PC-9 (cell line): ENCODE results near the gene TPI1. TPM values are rescaled to one million over a fixed set of nuclear protein-coding genes. Genes with fewer than 3 reads are reported as not detected.

ENCODE experiments used
- BruUV-seq: library from RNA; stranded (reverse); fragments of 400-500 nt; replicated peaks from 2 replicates; lab custom pipeline; 2021; lab: Mats Ljungman, UMichigan
- CTCF ChIA-PET: fragments of 300-600 bp; sonication (Branson Sonifier 250); formaldehyde crosslinking; loops from one replicate; lab custom pipeline; 2022; ENCODE audit warnings: antibody characterized with exemption; lab: Charles Lee
- POLR2A ChIA-PET: fragments of 300-600 bp; sonication (Branson Sonifier 250); formaldehyde crosslinking; loops from one replicate; lab custom pipeline; 2022; ENCODE audit warnings: antibody characterized with exemption; ENCODE audit not compliant: unreplicated experiment; lab: Charles Lee
- DNase-seq, 2 experiments: peaks; one replicate each; pipeline versions ENCODE4 v3.0.0 to v3.0.0-alpha.2; 2015 to 2022; ENCODE audit warnings: mixed read lengths in 1 of 2
- H2AFZ ChIP-seq: fragments of 200-600 bp; sonication (generic); 2 replicates; pipeline ENCODE4 v1.8.1; 2017; ENCODE audit warnings: antibody characterized with exemption
- H3F3A ChIP-seq: fragments of 200-600 bp; sonication (generic); 2 replicates; pipeline ENCODE4 v1.8.1; 2017; ENCODE audit warnings: antibody characterized with exemption, mild to moderate bottlenecking, low read depth; ENCODE audit not compliant: insufficient read depth
- H3K27ac ChIP-seq: fragments of 200-600 bp; sonication (generic); 2 replicates; pipeline ENCODE4 v1.6.1; 2016; ENCODE audit warnings: mixed run types
- H3K27me3 ChIP-seq: fragments of 200-600 bp; sonication (generic); 2 replicates; pipeline ENCODE4 v1.6.1; 2016; ENCODE audit warnings: low read depth, mixed run types; ENCODE audit not compliant: insufficient read depth
- H3K36me3 ChIP-seq: fragments of 200-600 bp; sonication (generic); 2 replicates; pipeline ENCODE4 v1.6.1; 2016; ENCODE audit warnings: low read depth, mixed run types
- H3K4me1 ChIP-seq: fragments of 200-600 bp; sonication (generic); replicated peaks from 2 replicates; pipeline ENCODE4 v1.6.1; 2016; ENCODE audit warnings: mixed run types; ENCODE audit not compliant: insufficient read depth
- H3K4me2 ChIP-seq: fragments of 200-600 bp; sonication (generic); 2 replicates; pipeline ENCODE4 v1.6.1; 2017; ENCODE audit warnings: mixed run types
- H3K4me3 ChIP-seq: fragments of 200-600 bp; sonication (generic); 2 replicates; pipeline ENCODE4 v1.6.1; 2016; ENCODE audit warnings: mixed run types
- H3K79me2 ChIP-seq: fragments of 200-600 bp; sonication (generic); 2 replicates; pipeline ENCODE4 v1.6.1; 2017; ENCODE audit warnings: low read depth, mixed run types
- H3K9me2 ChIP-seq: fragments of 200-600 bp; sonication (generic); 2 replicates; pipeline ENCODE4 v1.8.1; 2017; ENCODE audit warnings: mild to moderate bottlenecking; ENCODE audit not compliant: insufficient read depth
- H3K9me3 ChIP-seq: fragments of 200-600 bp; sonication (generic); 2 replicates; pipeline ENCODE4 v1.8.1; 2016; ENCODE audit warnings: low read depth; ENCODE audit not compliant: insufficient read depth
- H4K20me1 ChIP-seq: fragments of 200-600 bp; sonication (generic); 2 replicates; pipeline ENCODE4 v1.8.1; 2017; ENCODE audit not compliant: insufficient read depth
- EZH2 ChIP-seq: fragments of 200-600 bp; sonication (generic); IDR thresholded peaks from 2 replicates; pipeline ENCODE4 v1.8.0; 2017; ENCODE audit warnings: antibody characterized with exemption, low read depth
- intact Hi-C: fragments of 100-400 bp; cut with micrococcal nuclease; formaldehyde crosslinking; loops from one replicate; pipeline ENCODE4 v1.10.0; 2022; ENCODE audit not compliant: unreplicated experiment
- total RNA-seq: library from RNA; stranded (reverse); gene quantifications from 2 replicates; pipeline ENCODE4 v1.2.3, GENCODE V29; 2021
- TF ChIP-seq, protein P1 (sequence below): fragments of 200-600 bp; sonication (generic); conservative IDR thresholded peaks from 2 replicates; pipeline ENCODE4 v1.6.1; 2017; ENCODE audit warnings: mixed run types, antibody characterized with exemption, mild to moderate bottlenecking, moderate library complexity

Gene TPI1
- total RNA-seq, 1 experiment from 2014 or later = 1,199 TPM

DNA sequence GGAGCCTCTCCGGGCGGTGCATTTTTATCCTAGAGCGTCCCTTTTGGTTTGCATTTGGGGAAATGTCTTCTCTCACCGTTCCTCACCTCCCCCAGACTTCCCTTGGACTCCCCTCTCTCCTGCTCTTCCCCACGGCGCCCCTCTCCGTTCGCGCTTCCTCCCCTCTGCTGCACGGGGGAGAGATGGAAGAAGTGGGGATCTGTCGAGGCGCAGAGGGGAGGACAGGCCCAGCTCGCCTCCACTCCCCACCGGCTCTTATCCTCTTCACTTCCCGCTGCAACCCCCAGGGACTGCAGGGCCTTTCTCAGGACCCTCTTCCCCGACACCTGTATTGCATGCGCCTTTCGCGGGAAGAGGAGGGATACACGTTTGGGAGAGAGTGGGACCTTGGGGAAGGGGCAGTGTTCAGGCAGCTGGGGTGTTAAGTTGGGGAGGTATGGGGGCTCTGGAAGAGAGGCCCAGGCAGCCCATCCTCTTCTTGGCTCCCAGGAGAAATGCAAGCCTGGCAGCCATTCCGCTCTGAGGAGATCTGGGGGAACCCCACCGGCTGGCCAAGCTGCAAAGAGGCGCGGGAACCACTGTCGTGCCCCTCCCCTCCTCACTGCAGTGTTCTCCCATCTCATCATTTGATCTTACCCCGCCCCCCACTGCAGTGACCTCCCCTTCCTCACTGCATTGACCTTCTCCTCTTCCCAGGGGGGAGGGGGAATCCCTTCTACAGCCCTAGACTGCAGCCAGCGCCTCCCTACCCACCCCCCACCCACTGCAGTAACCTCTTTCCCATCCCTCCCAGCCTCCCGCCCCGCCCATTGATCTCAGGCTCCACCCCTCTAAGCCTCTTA is 47.8 kb downstream of the TPI1 start:
- Histone ChIP-seq H3K9me2 (no peaks in the 10 kb centered on the region), H3K4me3 (peak overlapping the region; percentile 77), H3K9me3 (no peaks in the 10 kb centered on the region), H3K27me3 (peaks cover 11% of the 10 kb centered on the region), H3K79me2 (no peaks in the 10 kb centered on the region), H4K20me1 (no peaks in the 10 kb centered on the region), H3K36me3 (no peaks in the 10 kb centered on the region), H2AFZ (peak overlapping the region; percentile 84), H3K4me1 (peaks cover 5% of the 10 kb centered on the region; the same call in 1 of the 2 replicates), H3K4me2 (peak overlapping the region; percentile 92), H3F3A (no peaks in the 10 kb centered on the region), H3K27ac (no peak overlapping the region)
- TF ChIP-seq EZH2 = no peak
- TF ChIP-seq, protein P1, sequence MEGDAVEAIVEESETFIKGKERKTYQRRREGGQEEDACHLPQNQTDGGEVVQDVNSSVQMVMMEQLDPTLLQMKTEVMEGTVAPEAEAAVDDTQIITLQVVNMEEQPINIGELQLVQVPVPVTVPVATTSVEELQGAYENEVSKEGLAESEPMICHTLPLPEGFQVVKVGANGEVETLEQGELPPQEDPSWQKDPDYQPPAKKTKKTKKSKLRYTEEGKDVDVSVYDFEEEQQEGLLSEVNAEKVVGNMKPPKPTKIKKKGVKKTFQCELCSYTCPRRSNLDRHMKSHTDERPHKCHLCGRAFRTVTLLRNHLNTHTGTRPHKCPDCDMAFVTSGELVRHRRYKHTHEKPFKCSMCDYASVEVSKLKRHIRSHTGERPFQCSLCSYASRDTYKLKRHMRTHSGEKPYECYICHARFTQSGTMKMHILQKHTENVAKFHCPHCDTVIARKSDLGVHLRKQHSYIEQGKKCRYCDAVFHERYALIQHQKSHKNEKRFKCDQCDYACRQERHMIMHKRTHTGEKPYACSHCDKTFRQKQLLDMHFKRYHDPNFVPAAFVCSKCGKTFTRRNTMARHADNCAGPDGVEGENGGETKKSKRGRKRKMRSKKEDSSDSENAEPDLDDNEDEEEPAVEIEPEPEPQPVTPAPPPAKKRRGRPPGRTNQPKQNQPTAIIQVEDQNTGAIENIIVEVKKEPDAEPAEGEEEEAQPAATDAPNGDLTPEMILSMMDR = no peak
- DNase-seq = no peak
- ChIA-PET CTCF (interaction anchor here (0.6 to 1.1 kb wide), 3 partner anchors 42 to 158 kb away, joined by 3 to 12 read pairs (median 7); partner anchors contain the start of gene SPSB2), POLR2A (no interaction called here)
- TSS peak; percentile 11 for BruUV-seq
- intact Hi-C loops = loop anchor here (1.0 kb wide), 2 partner anchors 24 to 42 kb away; partner anchors contain the start of gene SPSB2

DNA sequence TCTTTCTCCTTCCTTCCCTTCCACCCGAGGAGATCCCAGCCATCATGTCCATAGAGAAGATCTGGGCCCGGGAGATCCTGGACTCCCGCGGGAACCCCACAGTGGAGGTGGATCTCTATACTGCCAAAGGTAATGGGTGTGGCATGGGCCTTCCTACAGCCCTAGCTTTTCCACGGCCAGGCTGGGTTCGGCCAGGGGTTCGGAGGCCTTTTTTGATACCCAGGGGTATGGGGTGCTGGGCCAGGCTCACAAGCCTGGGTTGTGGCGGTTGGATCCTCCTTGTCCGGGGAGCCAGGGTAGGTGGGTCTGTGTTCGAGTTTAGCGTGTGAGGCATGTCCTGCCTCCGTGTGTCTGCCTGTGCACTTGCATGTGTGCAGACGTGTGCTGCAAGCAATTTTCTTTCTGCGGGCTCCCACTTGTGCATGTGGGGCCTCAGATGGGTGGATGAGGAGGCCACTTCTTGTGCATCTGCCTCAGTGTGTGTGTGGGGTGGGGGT is 48.5 kb downstream of the TPI1 start:
- H3K9me2 ChIP-seq = no peaks in the 10 kb centered on the region
- no peaks in the 10 kb centered on the region for H3F3A ChIP-seq
- TF ChIP-seq, protein P1 = no peak
- no peak for TF ChIP-seq EZH2
- peaks cover 11% of the 10 kb centered on the region for H3K27me3 ChIP-seq
- no peak overlapping the region for H3K27ac ChIP-seq
- H3K4me3 ChIP-seq = no peak overlapping the region
- CTCF ChIA-PET = interaction anchor here (0.6 to 1.1 kb wide), 2 partner anchors 43 to 62 kb away, joined by 3 to 12 read pairs; partner anchors contain the start of gene SPSB2
- intact Hi-C loops = loop anchor here (1.0 kb wide), 1 partner anchor 25 kb away; no protein-coding TSS in a partner anchor
- H3K9me3 ChIP-seq = no peaks in the 10 kb centered on the region
- H2AFZ ChIP-seq = no peak overlapping the region
- DNase-seq = no peak
- H3K79me2 ChIP-seq = no peaks in the 10 kb centered on the region
- no peak overlapping the region for H3K4me2 ChIP-seq
- H4K20me1 ChIP-seq = no peaks in the 10 kb centered on the region
- POLR2A ChIA-PET = interaction anchor here (0.6 kb wide), 1 partner anchor 17 kb away, joined by 3 read pairs; no protein-coding TSS in a partner anchor
- no peaks in the 10 kb centered on the region for H3K36me3 ChIP-seq
- peaks cover 5% of the 10 kb centered on the region; the same call in 1 of the 2 replicates for H3K4me1 ChIP-seq
- no TSS peak for BruUV-seq

DNA sequence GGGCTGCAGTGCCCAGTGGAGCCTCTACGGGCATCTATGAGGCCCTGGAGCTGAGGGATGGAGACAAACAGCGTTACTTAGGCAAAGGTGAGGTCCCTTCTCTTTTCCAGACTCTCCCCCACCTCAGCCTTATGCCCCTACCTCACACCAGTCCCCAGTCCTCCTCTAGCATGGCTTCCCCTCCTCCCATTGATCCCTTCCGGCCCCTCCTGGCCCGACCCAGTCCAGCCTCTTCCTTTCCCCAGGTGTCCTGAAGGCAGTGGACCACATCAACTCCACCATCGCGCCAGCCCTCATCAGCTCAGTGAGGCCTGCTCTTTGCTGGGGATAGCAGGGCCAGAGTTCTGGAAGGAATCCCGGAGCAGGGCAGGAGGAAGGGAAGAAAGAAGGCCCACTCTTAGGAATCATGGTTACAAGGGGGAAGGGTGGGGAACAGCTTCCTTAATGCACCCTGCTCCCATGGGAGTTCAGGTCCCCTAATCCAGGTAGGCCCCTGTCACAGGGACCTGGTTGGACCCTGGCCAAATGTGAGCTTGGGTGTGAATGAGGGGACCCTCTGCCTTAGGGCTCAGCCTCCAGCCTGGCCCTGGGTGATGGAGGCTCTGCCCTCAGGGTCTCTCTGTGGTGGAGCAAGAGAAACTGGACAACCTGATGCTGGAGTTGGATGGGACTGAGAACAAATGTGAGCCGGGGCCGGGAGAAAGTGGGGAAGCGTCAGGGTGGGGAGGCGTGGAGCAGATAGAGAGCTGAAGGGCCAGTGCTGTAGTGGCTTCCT is 49.3 kb downstream of the TPI1 start:
- no peaks in the 10 kb centered on the region for H3K9me2 ChIP-seq
- no peak for DNase-seq
- TF ChIP-seq, protein P1 = no peak
- no peak for TF ChIP-seq EZH2
- no peak overlapping the region for H3K4me3 ChIP-seq
- H3K79me2 ChIP-seq = no peaks in the 10 kb centered on the region
- no peaks in the 10 kb centered on the region for H4K20me1 ChIP-seq
- no peaks in the 10 kb centered on the region for H3K9me3 ChIP-seq
- no TSS peak for BruUV-seq
- ChIA-PET CTCF (interaction anchor here (1.1 kb wide), 1 partner anchor 44 kb away, joined by 3 read pairs; the partner anchor contains the start of gene SPSB2), POLR2A (interaction anchor here (0.6 kb wide), 1 partner anchor 16 kb away, joined by 3 read pairs; no protein-coding TSS in a partner anchor)
- H3K27ac ChIP-seq = no peak overlapping the region
- H3K27me3 ChIP-seq = peaks cover 11% of the 10 kb centered on the region
- no peak overlapping the region for H3K4me2 ChIP-seq
- H3K4me1 ChIP-seq = peaks cover 5% of the 10 kb centered on the region; the same call in 1 of the 2 replicates
- no peaks in the 10 kb centered on the region for H3F3A ChIP-seq
- H2AFZ ChIP-seq = no peak overlapping the region
- no peaks in the 10 kb centered on the region for H3K36me3 ChIP-seq
- intact Hi-C loops = no loop called here
